Left renal pelvis (tissue), 4 donors: ENCODE data around the gene KDR. TPM values are rescaled to one million over a fixed set of nuclear protein-coding genes. Genes with fewer than 3 reads are reported as not detected.

Experiments
- DNase-seq, 4 donors: peaks; one replicate each; pipeline ENCODE4 v3.0.0-alpha.2; 2013; ENCODE audit warnings: low read depth in 4 of 4, low spot score in 3 of 4
- polyA plus RNA-seq, 4 donors: library from polyadenylated mRNA; unstranded; fragments of 120-200 nt; gene quantifications; one replicate each; pipeline ENCODE4 v1.2.1, GENCODE V29; 2013; ENCODE audit not compliant: insufficient read length in 4 of 4

Gene KDR
- polyA plus RNA-seq, 4 donors = 43.5 to 58.4 (median 53.1) TPM

DNA sequence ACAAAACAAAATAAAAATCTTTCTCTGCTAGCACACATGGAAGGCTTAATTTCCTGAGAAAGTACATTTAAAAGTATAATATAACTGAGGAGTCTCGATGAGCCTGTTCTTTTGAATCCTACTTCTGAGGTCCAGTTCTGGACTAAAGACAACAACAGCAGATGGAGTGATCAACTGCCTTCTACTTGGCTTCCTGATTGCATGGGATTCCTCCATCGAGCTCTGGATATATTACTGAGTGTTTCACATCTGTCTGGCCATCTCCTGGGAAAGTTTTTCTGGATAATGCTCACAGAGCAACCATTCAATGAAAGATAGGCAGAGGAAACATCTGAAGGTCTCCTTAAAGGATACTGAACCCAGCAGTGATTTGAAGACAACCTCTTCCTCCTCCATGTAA lies 42.6 kb downstream of the KDR start:
- no peak for DNase-seq

- no peak for DNase-seq
These were observed 45.1 kb downstream of the KDR start for GRCh38 chr4:55080174-55080865.

- no peak for DNase-seq
These were observed 45.8 kb downstream of the KDR start for GRCh38 chr4:55079451-55080173.

DNA sequence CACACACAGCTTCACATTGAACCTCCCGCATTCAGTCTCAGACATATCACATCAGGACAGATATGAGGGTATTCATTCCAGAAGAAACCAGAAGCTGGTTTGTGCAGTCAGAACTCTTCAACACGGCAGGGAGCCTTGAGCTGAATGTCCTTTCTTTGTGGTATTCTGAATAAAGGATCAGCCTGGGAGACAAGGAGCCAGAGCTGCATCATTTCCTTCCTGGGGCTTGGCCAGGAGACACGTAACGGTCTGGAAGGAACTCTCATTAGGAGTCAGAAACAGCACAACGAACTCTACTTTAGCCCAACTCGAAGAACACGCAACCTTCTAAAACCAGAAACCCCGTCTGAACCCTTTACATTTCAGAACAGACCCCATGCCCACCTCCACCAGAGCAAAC lies 46.4 kb downstream of the KDR start:
- DNase-seq = no peak

DNA sequence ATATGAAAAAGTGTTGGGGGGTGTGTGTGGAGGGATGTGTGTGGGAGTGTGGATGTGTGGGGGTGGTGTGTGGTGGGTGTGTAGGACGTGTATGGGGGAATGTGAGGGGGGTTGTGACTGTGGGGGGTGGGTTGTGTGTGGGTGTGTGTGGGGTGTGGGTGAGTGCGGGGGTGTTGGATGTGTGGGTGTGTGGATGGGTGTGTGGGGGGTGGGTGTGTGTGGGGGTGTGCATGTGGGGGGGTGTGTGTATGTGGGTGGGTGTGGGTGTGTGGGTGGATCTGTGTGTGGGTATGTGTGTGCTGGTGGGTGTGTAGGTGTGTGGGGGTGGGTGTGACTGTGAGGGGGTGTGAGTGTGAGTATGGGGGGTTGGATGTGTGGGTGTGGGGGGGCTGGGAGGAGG lies 47.8 kb downstream of the KDR start:
- no peak for DNase-seq

- DNase-seq = no peak
These were observed 49.3 kb downstream of the KDR start for GRCh38 chr4:55075823-55076716.

- no peak for DNase-seq
These were observed 50.0 kb downstream of the KDR start for GRCh38 chr4:55075376-55075775.

DNA sequence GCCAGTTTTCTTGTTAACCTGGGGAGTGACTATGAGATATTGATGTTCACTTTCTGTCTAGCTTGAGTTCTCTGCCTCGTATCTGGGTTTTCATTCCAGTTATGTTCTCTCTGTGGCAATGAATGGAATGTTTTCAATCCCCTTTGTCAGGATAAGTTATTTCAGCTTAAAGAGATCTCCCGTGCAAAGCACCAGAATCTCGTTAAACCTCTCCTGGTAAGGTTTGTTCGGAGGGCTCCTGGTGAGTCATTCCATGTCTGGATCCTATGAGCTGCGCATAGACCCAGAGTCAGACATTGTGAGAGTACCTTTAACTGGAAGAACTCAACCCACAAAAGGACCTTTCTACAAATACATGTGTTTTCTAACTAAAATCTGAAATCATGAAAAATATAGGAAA lies 51.0 kb downstream of the KDR start:
- DNase-seq = no peak

DNA sequence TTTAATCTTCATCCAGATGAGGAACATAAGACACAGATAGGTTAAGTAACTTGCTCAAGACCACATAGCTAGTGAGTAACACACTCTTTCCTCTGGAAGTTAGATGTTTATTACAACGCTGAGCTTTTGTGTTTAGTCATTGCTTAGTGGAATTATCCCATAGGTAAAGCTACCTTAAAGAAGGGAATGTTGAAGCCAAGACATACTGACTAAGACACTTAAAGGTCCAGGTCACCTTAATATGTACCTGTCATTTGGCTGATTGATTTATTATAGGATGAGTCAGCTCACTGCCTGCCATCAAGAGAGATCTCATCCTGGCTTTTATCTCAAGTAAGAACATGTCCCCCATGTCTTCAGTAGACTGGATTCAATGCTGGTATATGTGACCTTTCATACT lies 53.4 kb downstream of the KDR start:
- no peak for DNase-seq

- no peak for DNase-seq
These were observed 56.1 kb downstream of the KDR start for GRCh38 chr4:55069248-55069647.

DNA sequence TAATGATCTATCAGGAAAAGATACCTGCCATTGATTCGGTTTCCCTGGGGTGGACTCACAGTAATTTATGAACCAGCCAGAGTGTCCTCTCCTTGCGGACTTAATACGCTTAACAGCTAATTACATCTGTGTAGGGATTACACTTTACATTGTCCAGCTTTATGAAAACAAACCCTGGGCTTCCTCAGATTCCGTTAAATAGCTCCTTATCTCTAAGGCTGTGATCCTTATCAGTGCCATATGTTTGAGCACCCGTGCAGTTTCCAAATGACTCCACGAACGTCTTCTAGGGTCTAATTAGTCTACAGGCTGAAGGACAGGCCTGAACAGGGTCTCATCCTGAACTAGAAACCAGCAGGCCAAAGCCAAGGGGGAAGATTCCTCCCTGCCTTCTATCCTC lies 56.9 kb downstream of the KDR start:
- no peak for DNase-seq

GRCh38 chr4:55066018-55066417 lies 59.4 kb downstream of the KDR start:
- DNase-seq = no peak

DNA sequence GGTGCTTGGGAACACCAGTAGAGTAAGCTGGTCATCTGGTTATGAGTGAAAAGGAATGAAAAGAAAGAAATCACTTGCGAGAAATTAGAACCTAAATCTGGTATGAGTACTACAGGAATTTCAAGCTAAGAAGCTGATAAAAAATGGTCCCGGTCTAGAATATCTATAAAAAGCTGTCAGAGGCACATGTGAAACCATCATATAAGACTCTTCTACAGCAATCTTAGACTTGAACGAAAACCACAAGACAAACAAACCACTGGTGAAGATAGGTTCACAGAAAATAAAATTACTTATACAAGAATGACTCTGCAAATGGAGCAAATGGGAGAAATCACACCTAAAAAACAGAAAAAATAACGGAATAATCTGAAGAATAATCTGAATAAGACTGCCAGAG lies 69.9 kb downstream of the KDR start:
- DNase-seq = no peak

DNA sequence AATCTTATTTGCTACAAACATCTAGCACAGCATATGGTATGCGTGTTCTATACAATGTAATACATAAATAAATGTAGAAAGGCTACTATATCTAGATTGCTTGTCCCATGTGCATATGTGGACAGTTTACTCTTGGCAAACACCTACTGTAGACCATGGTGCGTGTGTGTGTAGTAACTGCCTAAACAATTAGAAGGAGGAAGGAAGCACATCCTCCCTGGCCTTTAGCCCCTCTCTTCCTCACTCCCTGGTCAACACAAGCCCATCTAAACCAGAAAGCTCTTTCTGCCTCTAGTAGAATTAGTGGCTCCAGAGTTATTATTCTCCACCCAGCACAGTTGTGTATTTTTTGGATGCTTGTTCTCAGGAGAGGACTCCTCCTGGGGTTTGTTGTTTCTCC lies 73.9 kb downstream of the KDR start:
- no peak for DNase-seq

GRCh38 chr4:55050418-55050950 lies 74.9 kb downstream of the KDR start:
- DNase-seq = no peak

DNA sequence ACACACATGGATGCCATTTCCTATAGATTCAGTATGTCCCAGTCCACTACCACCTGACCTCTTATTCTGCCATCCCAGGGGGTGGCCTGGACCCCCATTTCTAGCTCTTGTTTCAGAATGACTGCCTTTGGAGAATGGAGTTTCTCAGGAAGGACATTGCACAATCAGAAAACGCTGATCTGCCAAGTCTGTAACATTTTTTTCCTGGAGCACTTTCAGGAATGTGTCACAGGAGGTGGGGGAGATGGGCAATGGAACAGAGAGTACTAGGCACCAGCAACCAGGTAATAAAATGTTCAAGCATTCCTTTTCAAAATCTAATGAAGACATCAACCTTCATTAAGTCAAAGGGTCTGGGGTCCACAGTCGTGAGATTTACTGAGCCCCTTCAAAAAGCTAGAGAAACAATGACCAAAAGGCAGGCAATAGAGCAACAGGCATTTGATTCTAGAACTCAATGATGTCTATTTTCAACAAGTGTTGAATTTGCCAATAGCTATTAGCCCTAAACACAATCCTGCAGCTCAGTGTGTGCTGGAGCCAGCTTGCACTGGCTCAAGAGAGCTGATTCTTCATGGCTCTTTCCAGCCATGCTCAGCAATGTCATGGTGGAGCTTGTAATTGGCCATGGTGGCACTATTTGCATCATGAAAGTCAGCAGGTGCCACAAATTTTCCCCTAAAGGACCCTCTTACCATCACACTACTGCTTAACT lies 87.1 kb downstream of the KDR start:
- DNase-seq = no peak

GRCh38 chr4:55037728-55038127 lies 87.7 kb downstream of the KDR start:
- no peak for DNase-seq

GRCh38 chr4:55036405-55036804 lies 89.0 kb downstream of the KDR start:
- no peak for DNase-seq

GRCh38 chr4:55035892-55036291 lies 89.5 kb downstream of the KDR start:
- no peak for DNase-seq

GRCh38 chr4:55033296-55033695 lies 92.1 kb downstream of the KDR start:
- DNase-seq = no peak

DNA sequence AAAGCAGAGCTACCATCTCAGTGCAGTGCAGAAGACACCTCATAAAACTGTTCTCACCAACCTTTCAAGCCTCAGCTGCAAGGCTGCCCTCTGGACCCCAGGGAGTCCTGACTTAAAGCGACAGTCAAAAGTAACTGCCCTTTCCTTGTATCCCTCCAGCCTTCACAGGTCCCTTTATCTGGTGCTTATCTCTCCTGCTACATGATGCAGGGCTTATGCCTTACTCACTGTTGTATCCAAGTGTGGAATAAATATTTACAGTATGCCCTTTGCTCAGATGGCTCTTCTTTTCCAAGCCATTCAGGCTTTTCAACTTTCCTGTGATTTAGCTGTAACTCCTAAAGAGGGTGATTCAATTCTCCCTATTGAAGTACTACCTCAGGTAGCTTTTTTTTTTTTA lies 92.6 kb downstream of the KDR start:
- DNase-seq = no peak
